ENCODE data around the gene SELENOH. TPM values are rescaled to one million over a fixed set of nuclear protein-coding genes. Genes with fewer than 3 reads are reported as not detected.

Gene SELENOH
- 42.9 TPM for total RNA-seq

GRCh38 chr11:57741132-57742086, at the start of gene SELENOH:
SELENOH (plus strand) TSS chr11:57741491; CDS start chr11:57741596, 105 bp downstream.

GRCh38 chr11:57711414-57712255, 29.7 kb upstream of the SELENOH start, which contains the start of gene MED19:
MED19 (minus strand) TSS chr11:57712215; CDS start chr11:57712179, 36 bp downstream.

GRCh38 chr11:57712256-57713150, 28.8 kb upstream of the SELENOH start, which contains the start of gene TMX2:
TMX2 (plus strand) TSS chr11:57712593; CDS start chr11:57712619, 26 bp downstream.

GRCh38 chr11:57751676-57752253, 10.5 kb downstream of the SELENOH start, which contains the start of gene BTBD18:
BTBD18 (minus strand) TSS chr11:57751819; CDS start chr11:57751188, 631 bp downstream.

DNA sequence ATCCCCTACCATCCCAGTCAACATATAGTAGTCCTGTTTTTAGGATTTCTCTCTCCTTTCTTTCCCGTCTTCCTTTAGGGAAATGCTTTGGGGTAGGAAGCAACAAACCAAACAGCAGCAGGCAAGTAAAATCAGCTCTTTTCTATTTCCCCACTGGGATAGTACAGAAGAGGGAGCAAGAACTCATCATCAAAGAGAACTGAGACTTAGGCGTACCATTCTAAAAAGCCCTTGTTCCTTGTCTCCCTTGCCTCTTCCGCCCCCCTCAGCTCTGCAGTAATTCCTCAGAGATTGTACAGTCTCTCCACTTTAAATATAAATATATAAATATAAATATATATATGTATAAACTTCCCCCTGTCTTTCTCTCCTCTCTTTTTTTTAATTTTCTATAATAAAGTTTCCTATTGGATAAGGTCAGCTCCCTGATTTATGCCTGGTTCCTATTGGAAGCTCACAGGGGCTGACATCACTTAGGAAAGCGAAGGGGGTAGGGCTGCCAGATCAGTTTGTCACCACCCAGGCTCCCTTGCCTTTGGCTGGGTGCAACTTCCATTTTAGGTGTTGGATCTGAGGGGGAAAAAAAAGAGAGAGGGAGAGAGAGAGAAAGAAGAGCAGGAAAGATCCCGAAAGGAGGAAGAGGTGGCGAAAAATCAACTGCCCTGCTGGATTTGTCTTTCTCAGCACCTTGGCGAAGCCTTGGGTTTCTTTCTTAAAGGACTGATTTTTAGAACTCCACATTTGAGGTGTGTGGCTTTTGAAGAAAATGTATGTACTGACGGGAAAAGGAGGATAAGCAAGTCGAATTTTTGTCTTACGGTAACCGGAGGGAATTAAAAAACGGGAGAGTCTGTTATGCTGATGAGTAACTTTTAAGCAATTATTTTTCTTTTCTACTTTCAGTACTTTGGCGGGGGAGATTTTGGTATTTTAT, 20.3 kb downstream of the SELENOH start, which contains the start of gene CTNND1:
Gene CTNND1, plus strand, starts transcription at position 502 of the 934 bp plus-strand sequence. CDS start 29,677 bp downstream, outside the sequence.

Small RNA genes within 50 kb of the gene (small RNA-seq; reads per million reads assigned to genes)
- gene AP001931.1 (ENCODE audit: low replicate concordance) (not detected), gene TMX2-CTNND1 (ENCODE audit: low replicate concordance) (not detected)

Other genes starting within 250 kb of the SELENOH start
- 2.2 TPM for gene SLC43A1, start 225.8 kb upstream of the SELENOH start, total RNA-seq
- 17.8 TPM for gene TIMM10, start 210.7 kb upstream of the SELENOH start, total RNA-seq
- gene SMTNL1, start 203.9 kb upstream of the SELENOH start, total RNA-seq: not detected
- 61.7 TPM for gene UBE2L6, start 173.8 kb upstream of the SELENOH start, total RNA-seq
- gene SERPING1, start 143.8 kb upstream of the SELENOH start, total RNA-seq: 15.0 TPM
- gene YPEL4, start 91.6 kb upstream of the SELENOH start, total RNA-seq: 5.6 TPM
- 11.0 TPM for gene CLP1, start 83.7 kb upstream of the SELENOH start, total RNA-seq
- gene ZDHHC5, start 73.4 kb upstream of the SELENOH start, total RNA-seq: 22.5 TPM
- gene MED19, start 29.3 kb upstream of the SELENOH start, total RNA-seq: 33.2 TPM
- gene TMX2, start 28.9 kb upstream of the SELENOH start, total RNA-seq: 65.7 TPM
- not detected for gene BTBD18, start 10.3 kb downstream of the SELENOH start, total RNA-seq
- gene CTNND1, start 20.3 kb downstream of the SELENOH start, total RNA-seq: 201 TPM

Data from parietal lobe (tissue), 2 donors.